HG03521 (cell line): ENCODE measurements around the gene MTSS2.

Experiments used
- ATAC-seq: cut with Tn5 transposase; IDR thresholded peaks from one replicate; pipeline ENCODE4 v1.9.1; 2021; ENCODE audit warnings: mild to moderate bottlenecking, moderate library complexity; ENCODE audit not compliant: unreplicated experiment

Gene MTSS2

GRCh38 chr16:70685938-70686375, at the start of gene MTSS2:
TSS of gene MTSS2 (minus strand) at chr16:70686053. CDS start at chr16:70685791, 262 bp downstream.
- ATAC-seq = no peak

- no peak for ATAC-seq
Measured at GRCh38 chr16:70735141-70735979, 49.5 kb upstream of the MTSS2 start.

- no peak for ATAC-seq
Measured at GRCh38 chr16:70734522-70735095, 48.8 kb upstream of the MTSS2 start.

GRCh38 chr16:70730944-70731343, 45.1 kb upstream of the MTSS2 start:
- no peak for ATAC-seq

- ATAC-seq = no peak
Measured at GRCh38 chr16:70730031-70730430, 44.2 kb upstream of the MTSS2 start.

- ATAC-seq = no peak
Measured at GRCh38 chr16:70729292-70729691, 43.4 kb upstream of the MTSS2 start.

GRCh38 chr16:70728150-70728549, 42.3 kb upstream of the MTSS2 start:
- ATAC-seq = no peak

GRCh38 chr16:70726892-70727361, 41.1 kb upstream of the MTSS2 start:
- no peak for ATAC-seq

- no peak for ATAC-seq
Measured at GRCh38 chr16:70725912-70726828, 40.3 kb upstream of the MTSS2 start.

- no peak for ATAC-seq
Measured at GRCh38 chr16:70725024-70725911, 39.4 kb upstream of the MTSS2 start.

GRCh38 chr16:70724146-70725023, 38.5 kb upstream of the MTSS2 start:
- no peak for ATAC-seq

GRCh38 chr16:70723740-70724145, 37.9 kb upstream of the MTSS2 start:
- ATAC-seq = no peak

- ATAC-seq = no peak
Measured at GRCh38 chr16:70721202-70721963, 35.5 kb upstream of the MTSS2 start.

- ATAC-seq = no peak
Measured at GRCh38 chr16:70720425-70721201, 34.8 kb upstream of the MTSS2 start.

GRCh38 chr16:70717065-70717464, 31.2 kb upstream of the MTSS2 start:
- ATAC-seq = no peak

- ATAC-seq = no peak
Measured at GRCh38 chr16:70715860-70716357, 30.1 kb upstream of the MTSS2 start.

- ATAC-seq = no peak
Measured at GRCh38 chr16:70715055-70715858, 29.4 kb upstream of the MTSS2 start.
